T-helper 1 cell (primary cell): Measurements from ENCODE around the gene TEKT3.

Experiments
- DNase-seq, 5 donors: peaks; one replicate each; pipeline ENCODE4 v3.0.0-alpha.2; 2012 to 2020
- total RNA-seq, 4 donors: gene quantifications; one replicate each; lab custom pipeline; 2026; lab: John Stamatoyannopoulos, UW

TEKT3 gene
- 0 to 0.46 (median 0.37) reads per million in 4 donors for total RNA-seq

DNA sequence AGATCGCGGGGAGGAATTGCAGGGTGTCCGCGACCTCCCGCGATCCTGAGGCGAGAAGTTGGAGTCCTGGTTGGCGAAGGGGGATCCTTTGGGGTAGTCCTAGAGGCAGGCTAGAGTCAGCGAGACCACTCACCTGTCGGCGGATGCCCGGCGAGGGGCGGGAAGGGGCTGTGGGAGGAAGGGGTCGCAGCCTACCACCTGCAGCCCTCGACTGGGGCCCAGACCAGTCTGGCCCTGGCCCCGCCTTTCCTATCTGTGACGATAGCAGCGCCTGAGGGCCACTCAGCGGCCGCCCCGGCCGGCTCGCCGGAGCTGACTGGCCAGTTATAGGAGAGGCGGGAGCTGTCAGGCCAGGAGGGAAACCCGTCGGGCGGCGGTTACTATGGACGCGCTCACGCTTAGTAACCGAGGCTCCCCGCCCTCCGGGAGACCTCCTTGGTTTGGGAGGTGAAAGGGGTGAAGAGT, at the start of gene TEKT3:
Gene TEKT3 (minus strand): TSS at position 213 of the 465 bp plus-strand sequence. CDS start 10,012 bp downstream, outside the sequence.
- no peak for DNase-seq

DNA sequence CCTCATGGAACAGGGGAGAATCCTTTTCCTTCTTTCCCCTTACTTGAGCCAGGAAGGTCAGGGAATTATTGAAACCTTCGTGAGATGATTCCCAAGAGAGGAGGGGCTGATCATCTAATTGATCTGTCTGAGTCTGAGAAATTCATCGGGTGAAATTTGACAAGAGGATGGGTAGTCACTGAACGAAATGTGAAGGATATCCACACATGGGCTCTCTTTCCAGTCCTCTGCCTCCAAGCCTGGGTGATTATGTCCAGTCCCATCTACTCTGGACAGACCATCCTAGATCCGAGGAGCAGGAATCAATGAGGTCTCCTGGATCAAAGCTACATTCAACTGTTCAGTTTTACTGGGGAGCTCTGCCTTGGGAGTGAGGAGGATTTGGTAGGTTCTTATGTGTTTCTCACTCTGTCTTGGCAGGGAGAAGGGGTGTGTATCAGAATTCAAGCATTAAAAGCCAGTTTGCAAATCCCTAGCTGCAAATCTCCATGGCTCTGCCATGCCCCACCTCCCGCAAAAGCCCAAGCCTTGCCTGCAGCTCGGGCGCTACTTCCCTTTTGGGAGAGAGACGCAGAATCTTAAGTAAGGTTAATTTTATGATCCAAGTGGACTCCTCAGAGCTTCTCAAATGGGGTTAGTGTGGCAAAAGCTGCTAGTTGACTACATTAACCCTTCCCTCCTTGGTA, 47.1 kb upstream of the TEKT3 start:
- no peak for DNase-seq

DNA sequence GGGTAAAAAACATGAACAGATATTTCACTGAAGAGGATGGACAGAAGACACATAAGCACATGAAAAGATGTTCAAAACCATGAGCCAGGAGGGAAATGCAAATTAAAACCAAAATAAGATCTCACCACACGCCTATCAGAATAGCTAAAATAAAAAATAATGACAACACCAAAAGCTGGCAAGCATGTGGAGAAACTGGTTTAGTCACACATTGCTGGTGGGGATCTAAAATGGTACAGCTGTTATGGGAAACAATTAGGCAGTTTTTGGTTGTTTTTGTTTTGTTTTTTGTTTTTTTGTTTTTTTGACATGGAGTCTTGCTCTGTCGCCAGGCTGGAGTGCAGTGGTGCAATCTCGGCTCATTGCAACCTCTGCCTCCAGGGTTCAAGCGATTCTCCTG, 44.7 kb upstream of the TEKT3 start:
- no peak for DNase-seq

DNA sequence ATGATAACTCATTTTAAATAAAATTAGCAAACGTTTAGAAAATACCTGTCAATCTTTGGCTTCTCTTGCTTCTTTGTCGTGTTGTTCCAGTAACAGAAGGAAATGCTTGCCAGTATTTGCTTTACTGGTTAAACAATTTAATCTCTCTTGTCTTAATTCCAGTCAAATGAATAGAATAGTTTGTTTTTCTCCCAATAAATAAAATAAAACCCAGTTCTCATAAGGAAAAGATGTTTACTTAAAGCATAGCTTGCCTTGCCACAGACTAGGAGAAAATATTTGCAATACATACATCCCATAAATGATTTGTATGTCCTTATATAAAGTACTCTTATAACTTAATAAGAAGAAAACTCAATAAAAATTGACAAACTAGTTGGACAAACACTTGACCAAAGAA, 43.9 kb upstream of the TEKT3 start:
- DNase-seq: no peak

DNA sequence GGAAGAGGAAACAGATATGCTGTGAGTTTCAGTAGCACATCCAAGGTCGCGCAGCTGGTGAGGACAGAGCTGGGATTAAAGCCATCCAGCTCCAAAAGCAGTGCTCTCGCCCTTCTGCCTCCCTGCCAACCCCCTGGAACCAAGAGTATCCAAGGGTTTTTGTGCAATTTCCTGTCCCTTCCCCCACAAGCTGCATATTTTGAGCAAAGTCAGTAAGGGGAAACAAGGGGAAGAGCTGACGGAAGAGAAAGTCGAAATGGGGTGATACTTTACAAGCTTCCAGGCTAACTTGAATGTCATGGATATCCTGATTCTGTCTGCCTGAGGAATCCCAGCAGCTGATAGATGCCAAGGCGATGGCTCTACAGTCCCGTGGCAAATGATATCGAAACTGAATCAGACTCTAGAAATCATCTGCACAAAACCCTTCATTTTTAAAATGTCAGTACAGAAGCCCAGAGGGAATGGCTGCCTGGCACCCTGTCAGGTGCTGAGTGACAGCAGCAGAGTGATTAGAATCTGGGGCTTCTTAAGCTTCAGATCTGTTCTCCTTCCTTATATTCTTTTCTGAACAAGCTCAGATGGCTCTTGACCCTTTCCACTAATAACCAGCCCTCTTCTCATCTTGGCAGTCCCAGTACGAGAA, 42.9 kb upstream of the TEKT3 start:
- no peak for DNase-seq

DNA sequence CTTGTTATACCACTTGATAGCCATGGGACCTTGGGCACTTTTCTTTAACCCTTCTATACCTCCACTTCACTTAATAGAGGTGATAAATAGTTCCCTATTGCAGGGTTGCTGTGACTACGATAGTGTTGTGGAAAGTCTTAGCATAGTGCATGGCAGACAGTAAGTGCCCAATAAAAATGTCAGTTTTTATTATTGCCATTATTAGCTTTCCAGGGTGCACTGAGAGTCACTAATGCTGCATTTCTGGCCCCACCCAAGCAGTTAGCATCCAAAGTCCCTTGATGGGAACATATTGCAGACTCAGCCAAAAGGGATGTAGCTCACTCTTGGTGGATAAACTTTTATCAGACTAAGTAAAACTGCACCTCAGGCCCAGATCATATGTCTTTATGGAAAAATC, 41.5 kb upstream of the TEKT3 start:
- no peak for DNase-seq

DNA sequence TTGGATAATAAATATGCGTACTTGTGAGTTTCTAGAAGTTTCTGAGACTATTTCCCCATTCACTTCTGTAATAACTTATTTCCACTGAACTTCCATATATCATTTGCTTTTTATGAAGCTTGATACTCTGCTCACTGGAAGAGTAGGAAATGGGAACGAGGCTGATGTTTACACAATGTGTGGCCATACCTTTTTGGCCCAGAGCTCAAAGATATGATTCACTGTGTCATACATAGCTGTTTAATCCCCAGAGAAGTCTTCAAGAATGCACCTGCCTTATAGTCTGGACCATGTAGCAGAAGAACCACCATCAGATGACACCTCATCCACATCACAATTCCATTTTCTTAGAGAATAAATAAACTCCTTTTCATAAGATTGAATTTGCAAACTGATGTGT, 40.3 kb upstream of the TEKT3 start:
- no peak for DNase-seq

DNA sequence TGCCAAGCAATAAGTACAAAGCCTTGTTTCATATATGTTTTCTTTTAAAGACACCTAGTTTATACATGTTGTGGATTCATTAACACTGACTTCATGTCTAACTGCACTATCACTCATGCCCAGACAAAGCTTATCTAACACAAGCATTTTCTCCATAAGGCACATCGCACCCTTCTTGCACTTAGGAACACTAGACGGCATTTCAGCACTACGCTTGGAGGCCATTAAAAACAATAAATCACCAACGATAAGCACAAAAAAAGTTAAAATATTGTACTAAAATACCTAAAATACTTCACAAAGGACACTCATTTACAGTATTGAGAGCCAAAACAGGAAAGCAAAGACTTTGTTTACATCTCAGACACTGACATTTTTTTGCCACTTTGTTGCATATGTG, 39.0 kb upstream of the TEKT3 start:
- DNase-seq: no peak

DNA sequence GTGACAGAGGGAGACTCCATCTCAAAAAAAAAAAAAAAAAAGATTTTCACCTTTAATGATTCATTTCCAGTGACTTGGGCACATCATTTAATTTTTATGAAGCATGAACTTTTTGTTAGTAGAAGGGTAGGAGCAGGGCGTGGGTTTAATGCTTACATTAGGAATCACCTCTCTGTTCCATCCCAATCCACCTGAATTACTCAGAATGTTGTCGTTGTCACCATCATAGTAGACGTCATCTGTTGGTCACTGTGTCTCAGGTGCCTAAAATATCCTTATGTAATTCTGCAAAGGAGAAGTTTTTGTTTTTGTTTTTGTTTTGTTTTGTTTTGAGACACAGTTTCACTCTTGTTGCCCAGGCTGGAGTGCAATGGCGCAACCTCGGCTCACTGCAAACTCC, 38.3 kb upstream of the TEKT3 start:
- no peak for DNase-seq

DNA sequence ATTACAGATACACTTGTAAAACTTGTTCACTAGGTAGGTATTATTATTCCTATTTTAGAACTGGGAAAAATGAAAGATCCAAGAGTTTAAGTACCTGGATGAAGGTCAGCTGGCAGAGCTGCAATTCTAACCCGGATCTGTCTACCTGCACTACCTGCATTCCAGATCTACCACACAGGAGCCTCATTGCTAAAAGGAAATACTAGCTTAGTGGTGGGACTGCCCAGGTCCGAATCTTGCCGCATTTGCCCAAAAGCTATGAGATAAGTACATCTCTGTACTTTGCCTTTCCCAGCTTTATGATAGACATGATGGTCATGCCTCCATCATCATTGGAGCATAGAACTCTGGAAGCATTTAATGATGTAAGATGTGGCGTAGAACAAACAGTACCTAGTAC, 36.8 kb upstream of the TEKT3 start:
- no peak for DNase-seq

DNA sequence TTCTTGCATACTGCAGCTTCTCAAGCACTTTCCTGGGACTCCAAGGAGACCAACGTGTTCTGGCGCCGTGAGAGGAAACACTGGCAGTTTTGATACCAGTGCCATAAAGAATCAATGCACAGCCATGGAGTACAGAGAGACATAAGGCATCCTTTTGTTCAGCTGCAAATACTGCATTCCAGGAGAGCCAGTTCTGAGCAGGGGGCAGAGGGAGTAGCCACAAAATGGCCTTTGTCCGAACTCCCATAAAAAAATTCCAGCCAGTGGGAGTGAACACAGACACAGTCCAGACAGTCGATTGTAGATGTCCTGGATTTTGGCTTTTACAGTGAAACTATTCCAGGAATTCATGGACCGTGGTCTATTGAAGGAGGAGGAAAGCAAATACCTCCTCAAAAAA, 36.2 kb upstream of the TEKT3 start:
- no peak for DNase-seq

DNA sequence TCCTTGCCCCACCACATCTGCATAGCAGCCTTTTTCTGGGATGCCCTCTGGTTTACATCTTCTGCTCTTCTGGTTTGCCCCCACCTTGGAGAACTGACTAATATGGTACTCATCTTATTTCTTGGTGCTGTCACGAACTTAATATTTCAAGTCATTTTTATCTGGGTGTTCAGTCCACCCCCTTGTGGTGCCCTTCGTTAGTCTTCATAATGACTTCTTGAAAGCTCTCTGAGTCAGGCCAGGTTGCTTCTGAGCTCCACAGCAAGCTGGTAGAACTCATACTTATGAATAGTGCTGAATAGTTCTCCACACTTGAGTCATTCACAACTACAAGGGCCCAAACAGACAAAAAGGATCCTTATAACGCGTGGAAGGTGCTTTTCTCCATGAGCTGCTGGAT, 35.8 kb upstream of the TEKT3 start:
- DNase-seq: no peak

DNA sequence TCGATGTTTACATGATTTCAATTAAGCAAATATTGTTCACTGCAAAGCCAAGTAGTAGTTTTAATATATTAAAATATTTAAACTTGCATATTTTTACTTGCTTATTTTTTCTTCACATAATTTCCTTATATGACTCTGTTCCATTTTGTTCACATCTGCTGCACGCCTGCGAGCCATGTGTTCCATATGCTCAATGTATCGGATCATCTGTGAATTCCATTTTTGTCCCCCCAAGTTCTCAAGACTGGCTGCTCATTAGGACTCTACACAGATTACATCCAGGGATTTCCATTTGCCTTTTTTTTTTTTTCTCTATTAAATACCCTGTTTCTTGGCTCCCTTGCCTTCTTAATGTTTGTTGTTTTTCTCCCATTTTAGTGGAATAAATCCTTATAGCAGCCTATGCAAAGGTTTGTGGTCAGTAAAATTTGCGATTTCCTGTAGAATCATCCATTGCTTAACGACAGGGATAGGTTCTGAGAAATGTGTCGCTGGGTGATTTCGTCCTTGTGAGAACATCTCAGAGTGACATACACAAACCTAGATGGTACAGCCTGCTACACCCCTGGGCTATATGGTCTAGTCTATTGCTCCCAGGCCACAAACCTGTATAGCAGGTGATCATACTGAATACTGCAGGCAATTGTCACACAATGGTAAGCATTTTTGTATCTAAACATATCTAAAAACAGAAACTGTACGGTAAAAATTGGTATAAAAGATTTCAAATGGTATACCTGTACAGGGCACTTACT, 30.2 kb upstream of the TEKT3 start:
- DNase-seq: no peak

DNA sequence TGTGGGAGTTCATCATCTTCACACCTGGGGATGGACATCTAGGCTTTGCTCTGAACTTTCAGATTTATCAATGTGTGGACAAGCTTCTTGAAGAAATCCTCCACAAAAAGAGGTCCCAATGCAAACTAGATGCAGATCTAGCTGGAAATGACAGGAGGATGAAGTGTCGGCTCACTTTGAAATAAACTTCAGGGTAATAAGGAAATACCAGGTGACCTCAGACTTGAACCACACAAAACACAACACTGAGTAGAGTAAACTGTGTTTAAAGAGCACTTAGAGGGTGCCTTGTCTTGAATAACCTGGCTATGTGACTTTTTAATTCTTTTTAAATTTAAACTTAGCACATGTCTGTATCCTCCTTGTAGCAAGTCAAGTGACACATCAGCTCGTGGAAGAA, 27.2 kb upstream of the TEKT3 start:
- DNase-seq: no peak

DNA sequence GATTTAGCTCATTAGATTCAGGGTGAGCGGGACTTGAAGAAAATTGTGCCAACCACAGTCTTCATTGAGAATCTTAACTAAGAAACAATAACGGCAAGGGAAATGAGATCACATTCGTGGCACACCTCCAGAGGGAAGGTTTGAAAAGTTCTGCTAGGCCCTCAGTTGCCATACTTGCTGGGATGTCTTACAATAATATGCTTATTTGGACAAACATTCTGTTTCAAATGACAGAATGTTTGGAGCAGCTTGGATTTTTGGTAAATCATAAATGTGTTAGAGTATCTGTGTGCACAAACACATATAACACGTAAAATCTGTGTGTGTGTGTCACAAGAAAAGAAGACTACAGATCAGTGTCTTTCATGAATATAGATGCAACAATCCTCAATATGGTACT, 24.6 kb upstream of the TEKT3 start:
- DNase-seq: no peak

DNA sequence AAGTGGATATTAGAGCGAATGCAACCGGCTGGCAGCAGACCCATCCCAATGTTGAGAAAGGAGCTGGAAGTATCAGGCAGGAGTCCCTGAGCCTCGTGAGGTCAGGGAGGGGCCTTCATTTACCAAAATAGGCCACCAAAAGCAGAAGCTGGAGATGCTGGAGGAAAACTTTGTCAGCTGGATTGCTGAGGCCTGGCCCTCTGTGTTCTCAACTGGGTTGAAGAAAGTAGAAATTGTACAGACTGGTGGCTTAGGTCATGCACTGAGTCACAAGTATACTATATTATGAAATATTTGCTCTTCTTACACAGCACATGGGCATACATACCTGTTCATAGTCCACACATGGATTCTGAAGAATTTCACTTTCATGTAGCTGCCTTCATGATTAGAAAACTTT, 23.2 kb upstream of the TEKT3 start:
- DNase-seq: no peak

DNA sequence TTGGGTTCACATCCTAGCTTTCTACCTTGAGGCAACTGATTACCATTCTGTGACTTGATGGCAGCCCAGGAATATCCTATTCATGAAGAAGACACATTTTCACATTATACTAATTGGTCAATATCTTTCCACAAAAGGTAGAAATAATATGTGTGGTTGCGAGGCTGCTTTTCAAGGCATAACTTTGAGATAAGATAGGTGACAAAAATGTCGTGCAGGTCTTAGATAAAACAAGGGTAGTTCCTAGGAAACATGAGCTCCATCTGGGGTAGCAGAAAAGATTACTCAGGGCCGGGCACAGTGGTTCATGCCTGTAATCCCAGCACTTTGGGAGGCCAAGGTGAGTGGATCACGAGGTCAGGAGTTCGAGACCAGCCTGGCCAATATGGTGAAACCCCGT, 22.3 kb upstream of the TEKT3 start:
- DNase-seq: no peak

DNA sequence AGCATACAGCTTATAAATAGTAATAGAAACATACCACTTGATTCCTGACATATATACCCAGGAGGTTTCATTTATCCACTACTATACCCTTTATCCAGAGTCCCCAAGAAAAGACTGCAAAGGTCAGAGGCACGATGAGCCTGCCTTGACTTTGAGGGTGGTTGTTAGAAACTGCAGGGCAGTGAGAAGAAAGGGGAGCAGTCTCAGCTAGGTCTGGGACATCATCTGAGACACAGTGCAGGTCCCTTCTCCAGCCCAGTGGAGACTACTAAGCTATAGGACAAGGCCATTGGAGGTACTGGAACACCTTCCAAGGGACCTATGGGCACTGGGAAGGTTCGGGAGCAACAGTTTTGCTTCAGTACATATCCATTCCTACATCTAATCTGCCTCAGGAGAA, 20.2 kb upstream of the TEKT3 start:
- DNase-seq: no peak

DNA sequence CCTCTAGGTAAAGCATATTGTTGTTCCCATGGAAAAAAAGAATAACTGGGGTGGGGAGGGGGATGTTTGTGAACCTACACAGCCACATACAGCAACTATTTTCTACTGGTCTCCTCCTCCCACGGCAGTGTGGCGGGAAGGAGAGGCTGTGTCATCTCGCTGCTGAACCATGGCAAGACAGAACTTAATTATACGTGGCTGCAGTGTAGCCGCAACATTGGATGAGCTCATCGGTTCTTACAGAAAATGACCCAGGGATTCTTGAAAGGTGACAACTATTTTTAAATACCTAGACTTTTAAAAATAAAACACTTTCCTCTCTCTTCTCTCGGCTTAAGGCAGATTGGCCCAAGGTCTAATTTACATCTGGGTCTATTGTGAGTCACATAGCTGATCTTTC, 19.8 kb upstream of the TEKT3 start:
- no peak for DNase-seq

DNA sequence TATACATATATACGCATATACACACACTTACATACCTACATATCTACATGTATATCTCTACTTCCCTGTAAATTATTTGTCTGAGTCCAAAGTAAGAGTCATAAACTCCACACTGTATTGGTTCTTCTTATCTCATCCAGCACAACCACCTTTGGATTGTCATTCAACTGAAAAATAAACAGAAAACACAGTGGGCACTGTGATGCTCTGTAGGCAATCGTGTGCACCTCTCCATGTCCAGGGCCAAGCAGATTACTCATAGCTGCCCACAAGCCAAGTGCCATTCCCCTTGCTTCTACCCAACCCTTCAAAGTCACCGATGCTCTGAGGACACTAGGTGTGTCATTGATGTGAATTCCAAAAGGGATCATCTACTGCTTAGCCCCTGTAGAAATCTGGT, 12.9 kb upstream of the TEKT3 start:
- no peak for DNase-seq

DNA sequence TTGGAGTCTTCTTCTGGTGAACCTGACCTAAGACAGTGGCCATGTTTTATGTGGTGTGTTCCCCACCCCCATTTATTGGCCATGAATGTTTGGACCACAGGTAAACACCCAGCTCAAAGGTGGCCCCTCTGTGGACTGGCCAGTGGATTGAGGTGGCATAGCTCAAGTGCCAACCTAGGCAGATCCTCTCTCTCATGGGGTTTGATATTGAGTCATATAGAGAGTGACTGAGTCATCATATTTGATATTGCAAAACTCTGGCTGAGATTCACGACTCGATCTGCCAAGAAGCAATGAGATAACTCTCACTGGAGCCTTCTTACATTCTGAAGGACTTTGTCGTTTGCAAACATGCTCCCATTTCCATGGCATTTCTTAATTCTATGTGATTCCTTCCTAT, 10.5 kb upstream of the TEKT3 start:
- peak in 1 of 5 donors; percentile 7 for DNase-seq

DNA sequence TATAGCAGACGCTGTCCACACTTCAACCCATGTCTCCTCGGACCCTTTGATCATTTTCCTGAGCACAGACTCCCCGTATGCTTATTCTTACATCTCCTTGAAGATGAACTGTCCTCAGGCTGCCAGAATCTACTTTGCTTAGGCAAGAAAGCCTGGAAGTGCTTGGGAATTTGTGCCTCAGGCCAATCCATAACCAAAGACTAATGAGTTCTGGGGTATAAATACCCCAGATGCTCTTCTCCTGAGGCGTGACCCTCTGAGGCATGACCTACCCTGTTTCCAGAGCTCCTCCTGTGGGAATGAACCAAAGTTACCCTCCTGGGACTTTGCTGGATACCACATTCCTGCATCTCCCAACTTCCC, 10.1 kb upstream of the TEKT3 start:
- no peak for DNase-seq

DNA sequence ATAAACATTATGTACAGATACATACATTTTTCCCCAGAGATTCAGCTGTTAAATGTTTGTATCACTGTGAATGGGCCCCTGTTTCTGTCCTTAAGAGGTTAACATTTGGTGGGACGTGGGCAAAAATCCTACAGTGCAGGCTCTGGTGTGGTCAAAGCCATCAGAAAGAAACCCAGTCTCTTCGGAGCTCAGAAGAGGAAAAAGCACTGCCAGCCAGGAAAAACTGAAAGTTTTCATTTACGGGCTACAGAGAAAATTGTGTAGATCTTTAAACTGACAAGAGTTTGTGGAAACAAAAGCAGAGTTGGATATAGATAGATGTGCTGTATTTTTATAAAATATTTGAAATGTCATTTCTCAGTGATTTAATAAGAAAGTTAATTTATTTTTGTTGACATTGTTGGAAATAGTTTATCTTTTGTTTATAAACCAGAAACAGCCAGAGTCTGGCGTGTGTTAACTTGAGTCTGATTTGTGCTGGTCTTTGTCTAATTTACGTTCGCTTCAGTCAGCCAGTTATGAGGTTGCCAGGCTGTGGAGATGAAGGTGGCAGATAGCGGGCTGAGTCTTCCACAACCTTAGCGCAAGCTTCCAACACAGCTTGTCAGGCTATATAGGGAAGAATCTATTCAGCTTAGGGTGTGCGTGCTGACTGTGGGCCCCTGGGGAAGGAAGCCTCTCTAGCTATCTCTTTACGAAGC, 9.5 kb upstream of the TEKT3 start:
- no peak for DNase-seq
